Measurements from ENCODE around the gene SYAP1. TPM values are rescaled to one million over a fixed set of nuclear protein-coding genes. Genes with fewer than 3 reads are reported as not detected.
A peak's percentile ranks its signal among the peaks of the same experiment; 100 is the strongest.

Gene SYAP1
- total and polyA plus RNA-seq, 4 donors, result 9.6 to 29.0 (median 21.3) TPM

- no peak overlapping the region for H3K9ac ChIP-seq (ENCODE audit: low read depth in 1 of 2, low read length in 2 of 2)
- H3K27me3 ChIP-seq (ENCODE audit: control insufficient read depth in 4 of 4, insufficient read depth in 4 of 4, low read length in 3 of 4), result peaks cover 0 to 2% (median 0%) of the 10 kb centered on the region in 4 donors
- 64% methylated on average over 2 of the region's 2 CpGs for WGBS
- H3K9me3 ChIP-seq (ENCODE audit: control insufficient read depth in 4 of 4, low read length in 3 of 4), result no peaks in the 10 kb centered on the region
- no peak overlapping the region for H3K27ac ChIP-seq (ENCODE audit: low read depth in 1 of 2, low read length in 2 of 2)
- peak; percentile 59 to 68 for TF ChIP-seq HNF4A (conservative IDR thresholded peaks at IDR 0.05)
- peak; percentile 40 for TF ChIP-seq SP1 (IDR thresholded peaks at IDR 0.05)
- TF ChIP-seq MAX (IDR thresholded peaks at IDR 0.05), result no peak
- peak; percentile 14 to 21 for TF ChIP-seq RXRA (IDR thresholded peaks at IDR 0.05)
- H3K36me3 ChIP-seq (ENCODE audit: control insufficient read depth in 4 of 4, insufficient read depth in 3 of 4, low read depth in 1 of 4, low read length in 3 of 4), result peaks cover 0 to 4% (median 0%) of the 10 kb centered on the region in 4 donors
- DNase-seq (ENCODE audit: low spot score), result no peak
- H3K4me3 ChIP-seq (ENCODE audit: low read depth in 1 of 3, low read length in 3 of 3), result no peak overlapping the region
- peaks cover 0 to 5% (median 2%) of the 10 kb centered on the region in 4 donors for H3K4me1 ChIP-seq (ENCODE audit: control insufficient read depth in 4 of 4, insufficient read depth in 4 of 4, low read length in 3 of 4)
These were observed 18.7 kb upstream of the SYAP1 start for GRCh38 chrX:16700734-16701133.

- peaks cover 0 to 2% (median 0%) of the 10 kb centered on the region in 4 donors for H3K4me1 ChIP-seq (ENCODE audit: control insufficient read depth in 4 of 4, insufficient read depth in 4 of 4, low read length in 3 of 4)
- 65% methylated on average over 15 of the region's 15 CpGs for WGBS
- H3K36me3 ChIP-seq (ENCODE audit: control insufficient read depth in 4 of 4, insufficient read depth in 3 of 4, low read depth in 1 of 4, low read length in 3 of 4), result peaks cover 0 to 3% (median 1%) of the 10 kb centered on the region in 4 donors
- H3K9ac ChIP-seq (ENCODE audit: low read depth in 1 of 2, low read length in 2 of 2), result no peak overlapping the region
- DNase-seq (ENCODE audit: low spot score), result no peak
- TF ChIP-seq GABPA (IDR thresholded peaks at IDR 0.05 in 1 of 2, conservative IDR thresholded peaks at IDR 0.05 in 1 of 2) (no peak), CTCF (IDR thresholded peaks at IDR 0.05; ENCODE audit: low read depth, low read length, missing input control) (no peak), RXRA (IDR thresholded peaks at IDR 0.05) (no peak), FOXA1 (IDR thresholded peaks at IDR 0.05) (no peak), JUND (IDR thresholded peaks at IDR 0.05) (no peak), EGR1 (IDR thresholded peaks at IDR 0.05; ENCODE audit: low read depth in 2 of 2) (no peak), ATF3 (IDR thresholded peaks at IDR 0.05) (no peak), NR2F2 (IDR thresholded peaks at IDR 0.05) (no peak), FOXA2 (IDR thresholded peaks at IDR 0.05) (no peak), MAX (IDR thresholded peaks at IDR 0.05) (no peak)
- H3K27me3 ChIP-seq (ENCODE audit: control insufficient read depth in 4 of 4, insufficient read depth in 4 of 4, low read length in 3 of 4), result no peaks in the 10 kb centered on the region
- H3K4me3 ChIP-seq (ENCODE audit: low read depth in 1 of 3, low read length in 3 of 3), result no peak overlapping the region
- H3K27ac ChIP-seq (ENCODE audit: low read depth in 1 of 2, low read length in 2 of 2), result no peak overlapping the region
- no peaks in the 10 kb centered on the region for H3K9me3 ChIP-seq (ENCODE audit: control insufficient read depth in 4 of 4, low read length in 3 of 4)
These were observed 16.5 kb upstream of the SYAP1 start for GRCh38 chrX:16702700-16703599.

GRCh38 chrX:16705370-16705769, 14.0 kb upstream of the SYAP1 start:
- Histone ChIP-seq H3K9ac (ENCODE audit: low read depth in 1 of 2, low read length in 2 of 2) (no peak overlapping the region), H3K4me1 (ENCODE audit: control insufficient read depth in 4 of 4, insufficient read depth in 4 of 4, low read length in 3 of 4) (peaks cover 0 to 2% (median 0%) of the 10 kb centered on the region in 4 donors), H3K27me3 (ENCODE audit: control insufficient read depth in 4 of 4, insufficient read depth in 4 of 4, low read length in 3 of 4) (no peaks in the 10 kb centered on the region), H3K36me3 (ENCODE audit: control insufficient read depth in 4 of 4, insufficient read depth in 3 of 4, low read depth in 1 of 4, low read length in 3 of 4) (peaks cover 0 to 2% (median under 1%) of the 10 kb centered on the region in 4 donors), H3K27ac (ENCODE audit: low read depth in 1 of 2, low read length in 2 of 2) (no peak overlapping the region), H3K4me3 (ENCODE audit: low read depth in 1 of 3, low read length in 3 of 3) (no peak overlapping the region), H3K9me3 (ENCODE audit: control insufficient read depth in 4 of 4, low read length in 3 of 4) (no peaks in the 10 kb centered on the region)
- DNase-seq (ENCODE audit: low spot score), result no peak
- TF ChIP-seq JUND (IDR thresholded peaks at IDR 0.05), result no peak
- TF ChIP-seq EGR1 (IDR thresholded peaks at IDR 0.05; ENCODE audit: low read depth in 2 of 2), result no peak
- TF ChIP-seq CTCF (IDR thresholded peaks at IDR 0.05; ENCODE audit: low read depth, low read length, missing input control), result no peak
- TF ChIP-seq RXRA (IDR thresholded peaks at IDR 0.05), result no peak
- TF ChIP-seq HNF4A (conservative IDR thresholded peaks at IDR 0.05), result no peak
- TF ChIP-seq RAD21 (IDR thresholded peaks at IDR 0.05), result no peak
- no peak for TF ChIP-seq ZBTB33 (IDR thresholded peaks at IDR 0.05)
- 96% methylated on average over 3 of the region's 3 CpGs for WGBS

Data from liver (tissue), 9 donors.